Measurements from ENCODE around the gene TRPM5. TPM values are rescaled to one million over a fixed set of nuclear protein-coding genes. Genes with fewer than 3 reads are reported as not detected.

Gene TRPM5
- total RNA-seq, 1 experiment from 2014 or later = not detected

Other genes starting within 250 kb of the TRPM5 start
- gene ASCL2, start 173.9 kb downstream of the TRPM5 start, total RNA-seq (2022) = not detected in 2 replicates
- not detected in 2 replicates for gene C11orf21, start 142.6 kb downstream of the TRPM5 start, total RNA-seq (2022)
- not detected in 2 replicates for gene TSPAN32, start 142.5 kb downstream of the TRPM5 start, total RNA-seq (2022)
- gene CD81, start 67.2 kb downstream of the TRPM5 start, total RNA-seq (2022) = 283 and 310 TPM in 2 replicates
- 49.4 and 51.9 TPM in 2 replicates for gene TSSC4, start 43.8 kb downstream of the TRPM5 start, total RNA-seq (2022)
- gene KCNQ1, start 494 bp upstream of the TRPM5 start, total RNA-seq (2022) = 7.4 and 9.2 TPM in 2 replicates

Measured in Calu3 (cell line).